ENCODE data around the gene DCUN1D5.

- TF ChIP-seq POLR2AphosphoS5 (IDR thresholded peaks at IDR 0.05; ENCODE audit: low read depth, low read length) (no peak), TAF1 (IDR thresholded peaks at IDR 0.05; ENCODE audit: borderline replicate concordance, insufficient read depth, low read length) (no peak), SIN3A (IDR thresholded peaks at IDR 0.05; ENCODE audit: borderline replicate concordance, insufficient read depth, low read length) (no peak)
- TF ChIP-seq, protein P1, sequence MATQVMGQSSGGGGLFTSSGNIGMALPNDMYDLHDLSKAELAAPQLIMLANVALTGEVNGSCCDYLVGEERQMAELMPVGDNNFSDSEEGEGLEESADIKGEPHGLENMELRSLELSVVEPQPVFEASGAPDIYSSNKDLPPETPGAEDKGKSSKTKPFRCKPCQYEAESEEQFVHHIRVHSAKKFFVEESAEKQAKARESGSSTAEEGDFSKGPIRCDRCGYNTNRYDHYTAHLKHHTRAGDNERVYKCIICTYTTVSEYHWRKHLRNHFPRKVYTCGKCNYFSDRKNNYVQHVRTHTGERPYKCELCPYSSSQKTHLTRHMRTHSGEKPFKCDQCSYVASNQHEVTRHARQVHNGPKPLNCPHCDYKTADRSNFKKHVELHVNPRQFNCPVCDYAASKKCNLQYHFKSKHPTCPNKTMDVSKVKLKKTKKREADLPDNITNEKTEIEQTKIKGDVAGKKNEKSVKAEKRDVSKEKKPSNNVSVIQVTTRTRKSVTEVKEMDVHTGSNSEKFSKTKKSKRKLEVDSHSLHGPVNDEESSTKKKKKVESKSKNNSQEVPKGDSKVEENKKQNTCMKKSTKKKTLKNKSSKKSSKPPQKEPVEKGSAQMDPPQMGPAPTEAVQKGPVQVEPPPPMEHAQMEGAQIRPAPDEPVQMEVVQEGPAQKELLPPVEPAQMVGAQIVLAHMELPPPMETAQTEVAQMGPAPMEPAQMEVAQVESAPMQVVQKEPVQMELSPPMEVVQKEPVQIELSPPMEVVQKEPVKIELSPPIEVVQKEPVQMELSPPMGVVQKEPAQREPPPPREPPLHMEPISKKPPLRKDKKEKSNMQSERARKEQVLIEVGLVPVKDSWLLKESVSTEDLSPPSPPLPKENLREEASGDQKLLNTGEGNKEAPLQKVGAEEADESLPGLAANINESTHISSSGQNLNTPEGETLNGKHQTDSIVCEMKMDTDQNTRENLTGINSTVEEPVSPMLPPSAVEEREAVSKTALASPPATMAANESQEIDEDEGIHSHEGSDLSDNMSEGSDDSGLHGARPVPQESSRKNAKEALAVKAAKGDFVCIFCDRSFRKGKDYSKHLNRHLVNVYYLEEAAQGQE (IDR thresholded peaks at IDR 0.05; ENCODE audit: insufficient read depth in 1 of 2, low read depth in 2 of 2, low read length in 2 of 2) = no peak
These were observed 41.6 kb downstream of the DCUN1D5 start for GRCh38 chr11:103050351-103050750.

All from PFSK-1 (cell line).